Suprapubic skin (tissue), 3 donors: Measurements from ENCODE around the gene P4HA2.
A peak's percentile ranks its signal among the peaks of the same experiment; 100 is the strongest.

ENCODE experiments used
- CTCF ChIP-seq, 2 donors: fragments of 200-600 bp in 1 of 2; fragments of 450-650 bp in 1 of 2; sonication (generic) in 1 of 2; IDR thresholded peaks; one replicate each; pipeline ENCODE4 v1.5.1; 2016 to 2019; ENCODE audit warnings: antibody characterized with exemption in 2 of 2, mild to moderate bottlenecking in 1 of 2, moderate library complexity in 1 of 2
- POLR2AphosphoS5 ChIP-seq, 3 donors: sonication (generic); formaldehyde crosslinking; IDR thresholded peaks; one replicate each; pipeline ENCODE4 v1.6.1; 2017; ENCODE audit warnings: antibody characterized with exemption in 3 of 3

- TF ChIP-seq CTCF (IDR thresholded peaks at IDR 0.05): no peak
- TF ChIP-seq POLR2AphosphoS5 (IDR thresholded peaks at IDR 0.05): peak in 1 of 3 donors; percentile 71
These were observed 37.8 kb upstream of the P4HA2 start for GRCh38 chr5:132265336-132266030.
